Measurements from ENCODE around the gene TYMS. TPM values are rescaled to one million over a fixed set of nuclear protein-coding genes. Genes with fewer than 3 reads are reported as not detected.

Gene TYMS
- total RNA-seq, 1 experiment from 2014 or later, result 140 TPM

DNA sequence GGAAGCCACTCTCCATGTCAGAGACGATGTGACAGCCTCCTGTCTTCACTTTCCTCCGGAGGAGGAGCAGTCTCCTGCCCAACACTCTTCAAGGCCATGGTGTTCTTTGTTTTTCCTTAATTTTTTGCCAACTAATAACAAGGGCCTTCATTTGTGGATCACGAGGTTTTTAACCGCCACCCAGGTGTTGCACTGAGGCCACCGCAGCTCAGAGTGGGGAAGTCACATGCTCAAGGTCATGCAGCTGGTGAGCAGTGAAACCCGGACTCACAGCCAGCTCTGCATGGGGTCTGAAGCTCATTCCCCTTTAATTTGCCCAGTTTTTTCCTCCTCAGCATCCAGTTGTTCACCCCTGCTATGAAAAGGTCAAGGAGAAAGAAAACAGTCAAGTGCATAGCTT is 35.4 kb downstream of the TYMS start:
- Histone ChIP-seq H3T11ph (ENCODE audit: low read length) (no peak overlapping the region), H2BK12ac (ENCODE audit: insufficient read length, low read depth, low read length) (no peak overlapping the region), H2AFZ (ENCODE audit: low read length) (no peak overlapping the region), H3K4ac (ENCODE audit: low read depth, low read length) (no peak overlapping the region), H3K79me1 (ENCODE audit: insufficient read depth, low read depth, low read length, poor library complexity, severe bottlenecking) (no peaks in the 10 kb centered on the region), H4K20me1 (ENCODE audit: control insufficient read depth, insufficient read depth, insufficient read length) (no peaks in the 10 kb centered on the region), H3K27ac (ENCODE audit: insufficient read length, low read depth, low read length) (no peak overlapping the region), H2BK15ac (ENCODE audit: low read depth, low read length) (no peak overlapping the region), H4K8ac (replicated peaks; ENCODE audit: insufficient read length, low read depth, low read length) (no peak overlapping the region), H3K14ac (ENCODE audit: insufficient read depth, low read length) (no peak overlapping the region), H3K18ac (ENCODE audit: insufficient read length, low read depth, low read length) (no peak overlapping the region), H3K79me2 (ENCODE audit: insufficient read depth, low read length) (no peaks in the 10 kb centered on the region), H3K27me3 (ENCODE audit: insufficient read depth, low read length) (no peaks in the 10 kb centered on the region), H3K9me3 (ENCODE audit: control insufficient read depth, low read depth, low read length) (no peaks in the 10 kb centered on the region), H3K23me2 (ENCODE audit: insufficient read length, low read depth, low read length, poor library complexity, severe bottlenecking) (no peaks in the 10 kb centered on the region), H3K4me2 (ENCODE audit: insufficient read depth, insufficient read length, low read length) (no peak overlapping the region), H3K9ac (ENCODE audit: extremely low read depth, insufficient read length, low read length) (no peak overlapping the region), H4K91ac (ENCODE audit: insufficient read length, low read depth, low read length) (no peak overlapping the region), H3K56ac (ENCODE audit: insufficient read length, low read depth, low read length) (no peak overlapping the region), H2BK120ac (ENCODE audit: low read depth, low read length, poor library complexity, severe bottlenecking) (no peak overlapping the region), H2AK5ac (ENCODE audit: insufficient read length, low read length) (no peak overlapping the region), H4K5ac (ENCODE audit: insufficient read length, low read depth, low read length) (no peak overlapping the region), H3K23ac (ENCODE audit: insufficient read length, low read depth, low read length) (no peak overlapping the region), H2BK20ac (ENCODE audit: low read depth, low read length, poor library complexity, severe bottlenecking) (no peak overlapping the region), H2BK5ac (ENCODE audit: insufficient read length, low read length) (no peak overlapping the region), H3K4me1 (ENCODE audit: insufficient read depth, low read length) (no peaks in the 10 kb centered on the region)
- TF ChIP-seq, protein P1, sequence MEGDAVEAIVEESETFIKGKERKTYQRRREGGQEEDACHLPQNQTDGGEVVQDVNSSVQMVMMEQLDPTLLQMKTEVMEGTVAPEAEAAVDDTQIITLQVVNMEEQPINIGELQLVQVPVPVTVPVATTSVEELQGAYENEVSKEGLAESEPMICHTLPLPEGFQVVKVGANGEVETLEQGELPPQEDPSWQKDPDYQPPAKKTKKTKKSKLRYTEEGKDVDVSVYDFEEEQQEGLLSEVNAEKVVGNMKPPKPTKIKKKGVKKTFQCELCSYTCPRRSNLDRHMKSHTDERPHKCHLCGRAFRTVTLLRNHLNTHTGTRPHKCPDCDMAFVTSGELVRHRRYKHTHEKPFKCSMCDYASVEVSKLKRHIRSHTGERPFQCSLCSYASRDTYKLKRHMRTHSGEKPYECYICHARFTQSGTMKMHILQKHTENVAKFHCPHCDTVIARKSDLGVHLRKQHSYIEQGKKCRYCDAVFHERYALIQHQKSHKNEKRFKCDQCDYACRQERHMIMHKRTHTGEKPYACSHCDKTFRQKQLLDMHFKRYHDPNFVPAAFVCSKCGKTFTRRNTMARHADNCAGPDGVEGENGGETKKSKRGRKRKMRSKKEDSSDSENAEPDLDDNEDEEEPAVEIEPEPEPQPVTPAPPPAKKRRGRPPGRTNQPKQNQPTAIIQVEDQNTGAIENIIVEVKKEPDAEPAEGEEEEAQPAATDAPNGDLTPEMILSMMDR (conservative IDR thresholded peaks at IDR 0.05), result no peak
- H3K27ac Mint-ChIP-seq, result no peak overlapping the region
- WGBS (ENCODE audit: extremely low coverage, insufficient read length, low lambda C conversion rate), result no CpG with 5 or more reads among the region's 6 CpGs
- H3K36me3 Mint-ChIP-seq (ENCODE audit: insufficient read depth in 1 of 3, low read depth in 3 of 3), result peaks cover 2 to 45% (median 37%) of the 10 kb centered on the region in 3 experiments; a peak in 6 of 7 replicates
- peaks cover 4% of the 10 kb centered on the region for H3K27me3 Mint-ChIP-seq (ENCODE audit: low read depth)
- DNase-seq, result no peak
- no peaks in the 10 kb centered on the region for H3K9me3 Mint-ChIP-seq
- H3K4me1 Mint-ChIP-seq, result peaks cover 8 to 10% of the 10 kb centered on the region in 2 experiments
- H3K4me3 Mint-ChIP-seq, result no peak overlapping the region
